ENCODE data around the gene PC.

GRCh38 chr11:66970371-66970806, 12.2 kb upstream of the PC start:
- TF ChIP-seq CTCF (IDR thresholded peaks at IDR 0.05) (no peak), POLR2A (IDR thresholded peaks at IDR 0.05) (no peak)
